ENCODE measurements around the gene TMPRSS13.

Gene TMPRSS13

GRCh38 chr11:117884994-117885393, 44.2 kb downstream of the TMPRSS13 start:
- DNase-seq = no peak

- DNase-seq = no peak
Observed at GRCh38 chr11:117883063-117883462, 46.1 kb downstream of the TMPRSS13 start.

DNA sequence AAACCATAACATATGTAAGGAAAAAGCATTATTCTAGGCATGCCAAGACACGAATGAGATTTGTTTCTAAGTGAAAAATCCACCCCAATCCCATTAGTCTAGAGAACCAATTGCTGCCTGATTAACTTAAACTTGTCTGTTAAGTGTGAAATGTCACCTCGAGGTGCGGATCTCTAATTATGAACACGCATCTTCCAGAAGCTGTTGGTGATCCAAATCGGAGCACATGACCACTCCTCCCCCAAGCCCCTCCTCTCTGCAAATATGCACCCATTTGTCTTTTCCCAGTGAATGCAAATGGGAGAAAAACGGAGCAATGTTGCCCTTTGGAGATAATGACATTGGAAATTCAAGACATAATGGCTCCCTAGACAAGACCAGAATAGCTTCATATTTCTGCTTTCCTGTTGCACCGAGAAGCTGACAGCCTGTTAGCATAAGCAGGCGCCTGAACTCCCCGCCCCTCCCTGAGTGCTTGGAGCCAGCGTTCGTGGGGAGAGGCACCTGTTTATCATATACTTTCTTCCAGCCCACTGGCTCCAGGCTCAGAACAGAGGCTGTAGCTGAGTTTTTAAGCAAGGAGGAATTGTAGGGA, 46.8 kb downstream of the TMPRSS13 start:
- DNase-seq = no peak

GRCh38 chr11:117881217-117881616, 48.0 kb downstream of the TMPRSS13 start:
- DNase-seq = no peak

GRCh38 chr11:117879516-117880480, 49.4 kb downstream of the TMPRSS13 start:
- no peak for DNase-seq

GRCh38 chr11:117878939-117879475, 50.2 kb downstream of the TMPRSS13 start:
- DNase-seq = no peak

DNA sequence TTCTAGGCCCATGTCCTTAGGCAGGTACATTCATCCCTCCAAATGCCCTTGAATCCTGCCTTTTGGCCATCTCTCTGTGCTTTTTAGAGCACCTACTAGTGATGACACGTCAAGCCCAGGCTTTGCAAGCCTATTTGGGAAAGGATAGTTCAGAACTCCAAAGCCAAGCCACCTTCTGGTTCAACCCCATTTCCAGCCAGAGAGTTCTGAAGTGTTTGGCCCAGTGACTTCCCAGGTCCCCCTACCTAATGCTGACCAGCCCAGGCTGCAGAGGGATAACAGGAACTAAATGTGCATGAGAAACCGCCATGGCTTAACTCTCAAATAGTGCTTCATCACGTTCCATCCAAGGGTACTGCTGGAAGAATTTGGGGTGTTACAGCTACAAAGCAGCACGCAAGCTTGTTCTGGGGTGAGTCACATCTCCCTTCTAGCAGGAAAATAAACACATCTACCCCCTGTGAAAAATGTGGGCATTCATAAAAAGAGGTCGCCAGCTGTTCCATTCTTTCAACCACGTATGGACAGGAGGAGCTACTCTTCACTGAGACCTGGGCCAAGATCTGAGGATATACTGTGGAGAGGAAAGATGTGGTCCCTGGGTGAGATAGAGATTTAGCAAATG, 50.8 kb downstream of the TMPRSS13 start:
- no peak for DNase-seq

- no peak for DNase-seq
Observed at GRCh38 chr11:117877120-117877784, 52.0 kb downstream of the TMPRSS13 start.

DNA sequence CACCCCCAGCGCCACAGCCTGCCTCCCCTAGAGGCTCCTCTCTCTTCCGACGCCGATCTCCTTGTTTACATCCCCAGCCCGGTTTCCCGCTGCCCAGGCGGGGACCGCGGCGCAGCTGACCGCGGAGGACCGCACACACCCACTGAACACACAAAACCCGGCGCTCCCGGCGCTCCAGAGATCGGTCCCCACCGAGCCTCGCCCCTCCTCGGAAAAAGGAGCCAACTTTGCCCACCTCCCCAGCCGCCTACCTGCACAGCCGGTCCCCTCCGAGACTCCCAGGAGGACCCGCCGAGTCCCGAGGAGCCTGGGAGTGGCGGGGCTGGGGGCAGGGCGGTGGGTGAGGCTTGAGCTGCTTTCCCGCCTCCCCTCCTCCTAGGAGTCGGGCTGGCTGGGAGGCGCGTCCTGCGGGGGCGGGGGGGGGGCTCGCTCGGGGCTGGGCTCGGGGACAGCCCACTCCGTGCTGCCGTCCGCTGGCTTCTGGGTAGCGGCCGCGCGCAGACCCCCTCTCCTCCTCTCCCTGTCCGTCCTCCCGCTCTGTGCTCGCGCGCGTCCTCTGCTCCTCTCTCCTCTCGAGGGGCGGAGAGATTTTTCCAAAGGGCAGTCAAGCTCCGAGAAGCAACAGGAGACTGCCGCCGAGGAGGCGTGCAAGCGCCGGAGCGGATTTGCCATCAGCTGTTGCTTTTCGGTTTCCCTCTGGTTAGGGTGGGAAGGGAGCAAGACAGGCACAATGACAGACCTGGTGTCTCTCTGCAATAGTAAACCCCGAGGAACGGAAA, 52.7 kb downstream of the TMPRSS13 start, which contains the start of gene FXYD6:
TSS of gene FXYD6 (minus strand) at position 318 of the 779 bp plus-strand sequence. CDS start 33,882 bp downstream, outside the sequence.
- DNase-seq = no peak

GRCh38 chr11:117876059-117876340, 53.2 kb downstream of the TMPRSS13 start:
- no peak for DNase-seq

DNA sequence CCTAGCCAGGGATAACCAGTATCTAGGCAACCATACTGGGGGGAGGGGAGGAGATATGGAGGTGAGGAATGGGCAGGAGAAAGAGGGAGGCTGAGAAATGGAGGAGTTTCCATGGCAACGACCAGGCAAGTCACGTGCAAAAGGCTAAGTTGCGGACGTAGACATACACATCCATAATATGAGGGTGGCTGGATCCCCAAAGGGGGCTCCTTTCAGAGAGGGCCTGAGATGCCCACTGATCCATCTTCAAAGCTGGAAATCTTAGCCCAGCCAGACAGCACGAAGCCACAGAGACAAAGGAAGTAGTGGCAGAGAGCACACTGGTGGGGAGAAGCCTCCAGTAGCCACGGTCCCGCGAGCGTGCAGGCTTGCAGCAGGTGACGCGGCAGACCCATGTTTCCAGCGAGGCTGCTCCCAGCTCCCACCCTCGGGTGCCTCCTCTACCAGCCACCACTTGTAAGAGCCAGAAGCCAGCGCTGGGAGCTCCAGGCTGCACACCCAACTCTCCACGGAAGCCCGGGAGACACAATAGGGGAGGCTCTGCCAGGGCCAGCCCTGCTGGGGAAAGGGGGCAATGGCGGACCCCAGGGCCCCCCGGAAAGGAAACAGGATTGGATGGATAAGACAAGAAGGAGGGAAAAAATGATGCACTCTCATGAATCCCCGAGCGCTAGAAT, 53.7 kb downstream of the TMPRSS13 start:
- no peak for DNase-seq

DNA sequence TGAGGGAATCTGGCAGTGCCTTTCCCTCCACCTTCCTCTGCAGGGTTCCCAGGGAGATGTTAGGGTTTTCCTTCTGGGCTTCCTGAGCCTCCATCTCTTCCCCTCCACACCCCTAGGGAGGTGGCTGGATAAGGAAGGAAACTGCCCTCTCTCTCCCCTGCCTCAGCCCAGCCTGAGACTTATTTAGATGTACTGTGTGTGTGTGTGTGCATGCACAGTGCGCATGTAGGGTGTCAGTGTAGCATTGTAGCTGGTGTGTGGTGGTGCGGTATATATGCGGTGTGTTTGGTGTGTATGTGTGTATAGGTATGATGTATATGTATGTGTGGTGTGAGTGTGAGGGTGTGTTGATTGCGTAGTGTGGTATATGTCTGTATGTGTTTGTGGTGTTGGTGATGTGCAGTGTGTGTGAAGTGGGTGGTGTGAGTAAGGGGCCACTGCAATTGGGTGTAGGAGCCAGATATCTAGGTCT, 54.3 kb downstream of the TMPRSS13 start:
- DNase-seq = no peak

- no peak for DNase-seq
Observed at GRCh38 chr11:117874253-117874909, 54.8 kb downstream of the TMPRSS13 start.

- DNase-seq = no peak
Observed at GRCh38 chr11:117873828-117874125, 55.4 kb downstream of the TMPRSS13 start.

- no peak for DNase-seq
Observed at GRCh38 chr11:117872975-117873827, 56.0 kb downstream of the TMPRSS13 start.

DNA sequence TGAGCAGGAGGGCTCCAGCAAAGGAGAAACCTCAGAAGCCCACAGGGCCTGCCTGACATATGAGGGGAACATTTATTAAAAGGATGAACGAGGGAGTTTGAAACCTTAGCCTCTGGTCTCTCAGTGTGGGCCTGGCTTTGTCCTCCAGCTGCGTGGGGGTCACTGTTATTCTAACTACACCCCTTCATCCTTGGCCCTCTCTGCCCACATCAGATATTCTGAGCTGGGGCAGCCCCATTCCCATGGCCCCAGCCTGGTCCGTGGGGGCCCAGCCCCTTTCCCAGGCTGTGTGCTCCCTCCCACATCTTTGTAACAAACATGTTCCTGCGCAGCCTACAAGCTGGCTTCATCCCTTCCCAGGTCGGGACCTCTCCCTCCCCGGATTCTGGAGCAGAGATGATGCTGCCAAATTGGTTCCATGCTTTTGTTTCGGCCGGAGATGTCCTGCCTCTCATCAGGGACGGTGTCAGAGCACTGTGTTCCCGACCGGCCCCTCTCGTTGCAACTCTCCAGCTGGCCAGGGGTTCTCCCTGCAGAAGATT, 56.7 kb downstream of the TMPRSS13 start:
- DNase-seq = no peak

- DNase-seq = no peak
Observed at GRCh38 chr11:117871784-117872183, 57.4 kb downstream of the TMPRSS13 start.

DNA sequence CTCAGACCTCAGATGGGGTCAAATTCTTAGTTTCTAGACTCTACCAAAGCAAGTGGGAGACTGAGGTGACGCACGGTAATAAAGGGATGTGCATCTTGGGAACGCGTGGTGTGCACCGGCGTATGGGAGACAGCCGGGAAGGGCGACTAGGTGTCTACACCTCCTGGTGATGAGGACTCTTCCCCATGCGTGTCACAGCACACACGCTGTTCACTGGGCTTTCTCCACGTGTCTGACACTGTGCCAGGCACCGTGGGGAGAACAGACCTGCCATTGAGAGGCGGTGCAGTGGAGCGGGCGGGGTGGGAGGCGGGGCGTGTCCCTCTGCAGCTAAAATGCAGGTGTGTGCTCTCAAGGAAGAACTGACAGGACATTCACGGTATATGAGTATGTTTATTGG, 58.0 kb downstream of the TMPRSS13 start:
- DNase-seq = no peak

DNA sequence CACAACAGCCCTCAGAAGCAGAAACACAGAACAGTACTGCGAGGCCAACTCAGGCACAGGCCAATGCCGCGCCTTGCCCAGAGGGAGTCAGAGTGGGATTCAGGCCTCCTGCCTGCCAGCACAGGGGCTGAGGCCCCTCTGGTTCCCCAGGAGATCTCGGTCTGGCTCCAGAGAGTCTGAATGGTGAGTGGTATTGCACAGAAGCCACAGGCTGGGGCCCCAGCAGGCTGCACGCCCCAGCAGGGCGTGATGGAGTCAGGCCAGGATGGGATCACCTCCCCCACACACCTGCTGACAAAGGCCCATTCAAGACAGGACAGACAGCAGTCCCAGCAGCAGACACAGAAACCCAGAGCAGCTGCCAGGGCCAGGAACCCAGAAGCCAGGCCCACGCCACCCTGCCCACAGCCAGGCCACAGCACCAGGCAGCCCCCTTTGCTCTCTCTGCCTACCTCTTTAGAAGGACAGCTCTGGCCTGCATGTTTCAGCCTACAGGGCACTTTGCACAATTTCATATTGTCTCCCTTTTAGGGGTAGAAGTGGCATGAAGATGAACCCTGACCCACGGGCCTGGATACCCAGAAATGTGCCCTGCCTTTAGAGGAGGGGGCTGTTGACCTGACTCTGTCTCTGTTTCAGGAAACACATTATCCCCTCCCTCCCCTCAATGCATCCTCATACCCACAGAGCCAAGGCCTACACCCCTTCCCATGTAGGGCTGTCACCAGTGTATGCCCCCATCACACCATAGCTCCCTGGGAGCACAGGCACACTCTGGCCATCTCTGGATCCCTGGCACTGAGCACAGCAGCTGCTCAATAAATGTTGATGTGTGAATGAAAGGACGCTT, 58.9 kb downstream of the TMPRSS13 start:
- DNase-seq = no peak
